Measurements from ENCODE around the gene LINGO4.
"Not testable (repeated sequence)": the region's sequence is repeated elsewhere in the genome, so short reads cannot be mapped to it uniquely, and the experiment has no call there.

The LINGO4 gene

DNA sequence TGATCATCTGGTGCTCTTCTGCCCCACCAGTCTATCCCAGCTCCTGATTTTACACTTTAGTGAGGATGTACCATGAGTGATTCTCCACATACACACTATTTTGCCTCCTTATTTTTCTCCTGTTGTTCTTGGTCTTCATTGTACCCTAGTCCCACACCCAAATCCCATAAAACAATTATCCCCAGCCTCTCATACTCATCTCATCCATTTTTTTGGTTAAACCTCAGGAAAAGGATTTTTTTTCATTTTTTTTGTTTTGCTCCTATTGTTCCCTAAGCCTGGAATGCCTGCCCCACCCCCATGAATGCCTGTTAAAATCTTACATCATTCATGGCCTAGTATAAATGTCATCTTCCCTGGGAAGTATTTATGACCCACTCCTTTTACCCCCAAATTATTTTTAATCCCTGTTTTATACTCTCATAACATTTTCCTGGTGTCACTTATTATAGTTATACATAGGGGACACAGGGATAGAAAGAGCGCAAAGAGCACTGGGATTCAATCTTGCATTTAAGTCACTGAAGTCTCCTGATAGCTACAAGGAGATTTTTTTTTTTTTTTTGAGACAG, 4.9 kb upstream of the LINGO4 start:
- DNase-seq, result no peak

DNA sequence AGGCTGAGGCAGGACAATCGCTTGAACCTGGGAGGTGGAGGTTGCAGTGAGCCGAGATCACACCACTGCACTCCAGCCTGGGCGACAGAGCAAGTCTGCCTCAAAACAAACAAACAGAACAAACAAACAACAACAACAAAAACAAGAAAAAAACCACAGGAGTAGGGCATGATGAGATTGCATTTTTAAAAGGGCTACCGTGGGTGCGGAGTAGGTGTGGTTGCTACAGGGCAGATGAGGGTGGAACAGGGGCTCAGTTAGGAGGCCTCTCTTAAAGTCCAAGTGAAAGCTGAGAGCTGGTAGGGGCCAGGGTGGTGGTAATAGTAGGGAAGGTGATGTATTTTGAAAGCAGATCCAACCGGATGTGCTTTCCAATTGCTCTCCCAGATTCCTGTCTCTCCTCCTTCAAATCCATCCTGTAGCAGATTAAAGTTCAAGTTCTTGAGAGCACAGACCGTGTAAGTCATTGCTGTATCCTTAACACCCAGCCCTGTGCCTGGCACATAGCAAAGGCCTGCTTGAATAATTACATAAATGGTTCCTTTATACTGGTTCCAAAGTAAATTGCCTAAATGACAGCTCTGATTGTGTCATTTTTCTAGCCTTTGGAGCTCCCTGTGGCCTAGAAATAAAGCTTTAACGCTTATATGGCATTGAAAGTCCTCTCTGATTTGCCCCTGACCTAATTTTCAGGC, 4.2 kb upstream of the LINGO4 start:
- no peak for DNase-seq

DNA sequence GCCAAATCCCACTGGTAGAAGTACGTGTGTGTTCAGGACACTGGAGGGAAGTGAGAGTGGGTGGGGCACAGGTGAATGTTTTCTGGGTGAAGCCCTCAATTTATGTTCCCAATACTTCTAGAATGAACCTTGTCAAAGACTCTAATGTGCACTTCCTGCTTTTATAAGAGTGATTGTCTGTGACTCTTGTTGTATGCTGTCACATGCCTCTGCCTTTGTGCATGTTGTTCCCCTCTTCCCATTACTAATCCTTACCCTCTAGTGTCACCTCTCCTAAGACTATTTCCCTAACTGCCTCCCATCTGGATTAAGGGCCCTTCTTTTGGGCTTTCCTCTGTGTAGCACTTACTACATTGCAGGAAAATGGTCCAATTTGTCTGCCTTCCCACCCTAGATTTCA, 2.5 kb upstream of the LINGO4 start:
- no peak for DNase-seq

DNA sequence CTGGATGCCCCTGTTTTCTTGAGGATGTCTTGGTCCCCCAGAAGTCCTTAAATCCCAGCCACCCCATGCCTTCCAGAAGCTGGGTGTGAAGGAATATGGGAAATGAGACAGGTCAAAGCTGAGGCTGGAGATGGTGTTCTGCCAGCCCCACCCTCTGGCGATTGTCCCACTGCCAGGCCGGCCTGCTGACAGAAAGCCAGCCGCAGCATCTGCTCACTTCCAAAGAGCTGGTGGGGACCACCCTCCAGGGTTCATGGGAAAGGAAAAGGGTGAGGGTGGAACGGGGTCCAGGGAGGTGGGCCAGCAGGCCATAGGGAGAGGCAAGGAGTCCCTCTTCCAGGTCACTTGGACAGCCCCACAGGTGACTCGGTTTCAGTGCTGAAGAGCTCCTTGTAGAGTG, 1.9 kb upstream of the LINGO4 start:
- DNase-seq, result no peak

GRCh38 chr1:151806170-151806569, 951 bp upstream of the LINGO4 start:
- DNase-seq, result no peak

GRCh38 chr1:151803915-151804314, 1.3 kb downstream of the LINGO4 start:
- no peak for DNase-seq

- no peak for DNase-seq
These were observed 2.1 kb downstream of the LINGO4 start for GRCh38 chr1:151803164-151803563.

DNA sequence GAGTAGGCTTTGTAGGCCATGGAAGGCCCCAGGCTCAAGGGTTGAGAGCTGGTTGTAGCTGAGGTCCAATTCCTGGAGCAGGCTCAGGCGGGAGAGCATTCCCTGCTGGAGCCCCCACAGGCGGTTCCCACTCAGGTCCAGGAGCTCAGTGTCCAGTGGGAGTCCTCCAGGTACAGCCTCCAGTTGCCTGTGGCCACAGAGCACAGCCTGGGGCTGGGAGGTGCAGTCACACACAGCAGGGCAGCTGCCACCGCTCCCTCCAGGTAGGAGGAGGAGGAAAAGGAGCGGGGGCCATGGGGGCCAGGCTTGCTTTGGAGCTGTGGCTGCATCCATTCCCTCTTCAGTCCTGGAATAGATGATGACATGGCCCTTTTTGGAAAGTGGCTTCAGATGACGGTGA, 2.8 kb downstream of the LINGO4 start:
- no peak for DNase-seq

DNA sequence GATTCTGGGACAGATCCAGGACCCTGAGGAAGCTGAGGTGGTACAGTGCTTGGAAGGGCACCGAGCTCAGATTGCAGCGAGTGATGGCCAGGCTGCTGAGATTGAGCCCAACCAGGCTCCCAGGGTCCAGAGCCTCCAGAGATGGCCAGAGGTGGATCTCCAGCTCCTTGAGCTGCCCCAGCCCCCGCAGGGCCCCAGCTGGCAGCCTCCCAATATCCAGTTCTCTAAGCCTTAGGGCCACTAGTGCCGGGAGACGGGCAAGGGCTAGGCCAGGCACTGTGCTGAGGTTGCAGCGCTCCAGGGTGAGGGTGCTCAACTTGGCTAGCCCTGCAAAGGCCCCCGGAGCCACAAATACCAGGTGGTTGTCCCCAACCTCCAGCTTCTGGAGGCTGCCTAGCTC, 3.4 kb downstream of the LINGO4 start:
- DNase-seq, result no peak

GRCh38 chr1:151801310-151801820, 3.9 kb downstream of the LINGO4 start:
- DNase-seq, result no peak

- no peak for DNase-seq
These were observed 4.4 kb downstream of the LINGO4 start for GRCh38 chr1:151800830-151801229.

DNA sequence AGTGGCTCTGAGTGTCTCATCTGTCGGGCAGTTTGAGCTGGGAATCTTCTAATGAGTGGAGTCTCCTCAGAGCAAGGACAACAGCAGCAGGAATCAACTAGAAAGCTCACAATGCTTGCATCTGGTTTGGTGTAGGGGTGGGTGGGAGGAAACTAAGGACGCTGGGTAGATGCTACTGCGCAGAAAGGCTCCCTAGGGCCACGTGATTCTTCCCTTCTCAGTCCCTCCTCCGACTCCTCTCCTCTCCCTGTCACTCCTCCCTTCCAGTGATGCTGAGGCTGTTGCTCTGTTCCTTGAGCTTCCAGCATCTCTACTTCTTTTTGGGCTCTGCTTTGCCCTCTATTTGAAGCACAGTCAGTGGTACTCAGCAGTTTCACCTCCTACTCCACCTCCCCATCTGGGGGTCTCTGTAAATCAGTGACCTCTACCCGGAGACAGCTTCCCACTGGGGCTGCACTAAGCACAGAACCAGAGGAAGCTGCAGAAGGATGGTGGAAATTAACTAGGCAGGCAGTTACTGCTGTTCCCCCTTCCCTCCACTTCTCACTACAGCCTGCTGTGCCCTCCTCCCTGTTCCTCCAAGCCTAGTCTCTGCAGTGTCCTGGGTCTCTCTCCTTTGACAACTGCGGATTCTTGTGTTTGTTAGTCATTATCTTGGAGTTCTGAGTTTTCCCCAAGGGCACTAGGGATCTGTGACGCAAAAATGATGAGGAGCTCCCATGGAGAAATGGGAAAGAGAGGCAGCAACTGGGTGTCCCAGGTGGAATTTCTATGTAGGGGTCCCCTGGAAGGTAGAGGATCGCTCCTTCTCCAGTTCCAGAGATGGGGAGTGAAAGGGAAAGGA, 5.8 kb downstream of the LINGO4 start:
- no peak for DNase-seq

DNA sequence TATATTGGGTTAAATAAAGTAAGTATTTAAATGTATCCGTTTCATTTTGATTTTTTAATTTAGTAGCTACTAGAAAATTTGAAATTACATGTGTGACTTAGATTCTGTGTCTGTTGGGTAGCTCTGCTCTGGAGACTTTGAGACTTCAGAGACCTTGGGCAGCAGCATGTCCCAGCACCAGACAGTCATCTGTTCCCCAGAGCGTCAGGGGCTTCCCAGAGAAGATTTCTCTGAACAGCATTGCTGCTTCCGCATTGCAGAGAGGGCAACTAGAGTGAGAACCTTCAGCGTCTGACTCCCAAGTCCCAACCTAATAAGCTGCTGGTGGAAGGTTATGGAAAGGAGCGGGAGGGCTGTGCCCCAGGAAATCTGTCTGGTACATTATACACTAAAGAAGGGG, 6.6 kb downstream of the LINGO4 start:
- DNase-seq, result no peak

DNA sequence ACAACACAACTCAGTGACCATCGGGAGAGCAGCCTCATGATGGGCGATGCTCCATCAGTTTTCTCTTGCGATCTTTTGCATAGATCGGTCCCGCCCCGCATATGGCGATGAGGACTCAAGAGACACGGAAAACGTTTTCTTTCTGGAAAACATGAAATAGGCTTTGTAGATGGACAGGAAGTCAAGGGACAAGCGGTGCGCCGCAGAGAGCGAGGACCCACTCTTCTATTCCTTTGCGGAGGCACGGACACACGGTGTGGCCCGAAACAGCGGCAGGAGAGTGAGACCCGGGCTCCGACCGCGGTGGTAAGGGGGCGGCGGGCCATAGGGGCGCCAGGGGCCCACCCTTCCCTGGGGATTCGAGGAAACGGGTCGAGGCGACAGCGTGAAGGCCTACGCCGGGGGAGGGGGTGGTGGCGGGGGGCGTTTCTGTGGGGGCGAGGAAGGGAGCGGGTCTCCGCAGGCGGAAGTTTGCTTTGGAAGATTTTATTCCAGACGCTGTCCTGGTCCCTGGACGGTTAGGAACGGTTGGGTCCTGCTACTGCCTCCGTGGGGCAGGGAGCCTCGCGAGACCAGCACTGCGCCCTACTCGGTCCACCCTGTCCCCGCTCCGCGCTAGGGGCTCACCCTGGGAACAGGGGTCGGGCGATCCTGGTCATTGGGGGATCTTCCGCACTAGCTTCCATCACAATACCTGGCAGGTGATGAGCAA, 14.1 kb downstream of the LINGO4 start:
- DNase-seq, result no peak

DNA sequence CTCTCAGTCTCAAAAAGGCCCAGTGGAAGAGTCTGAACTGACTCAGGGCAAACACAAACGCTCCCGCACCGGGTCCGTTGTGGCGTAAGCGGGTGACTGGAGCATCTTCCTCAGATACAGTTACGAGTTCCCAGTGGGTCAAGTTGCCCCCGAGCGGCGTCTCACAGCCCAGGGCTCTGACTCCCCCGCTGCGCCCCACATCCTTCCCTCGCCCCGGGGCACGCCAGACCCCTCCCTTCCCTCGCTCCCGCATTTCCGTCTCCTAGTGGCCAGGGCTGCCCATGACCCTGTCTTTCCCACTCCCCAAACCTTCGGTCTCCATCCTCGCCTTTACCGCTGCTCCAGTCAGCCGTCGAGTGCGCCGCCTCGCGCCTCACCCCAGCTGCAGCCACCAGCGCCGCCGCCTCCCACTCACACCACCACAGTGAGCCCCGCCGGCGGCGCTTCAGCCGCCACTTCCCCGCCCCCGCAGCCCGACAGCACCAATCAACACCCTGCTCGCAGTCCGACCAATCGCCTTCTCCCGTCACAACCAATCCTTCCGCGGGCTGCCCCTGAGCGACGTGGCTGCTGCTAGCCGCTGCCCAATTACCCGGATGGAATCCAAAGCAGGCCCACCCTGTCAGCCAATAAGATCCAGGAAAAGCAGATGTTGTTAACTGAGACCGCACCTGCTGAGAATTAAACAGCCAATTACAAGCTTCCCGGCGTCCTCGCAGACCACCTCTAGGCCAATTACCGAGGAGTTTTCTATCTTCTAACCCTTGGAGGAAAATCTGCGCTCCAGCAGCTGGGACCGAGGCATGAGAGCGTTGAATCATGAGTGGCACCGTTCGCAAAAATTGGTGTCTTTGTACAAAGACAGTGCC, 14.9 kb downstream of the LINGO4 start, which contains the start of gene TDRKH:
Gene TDRKH, minus strand, starts transcription at position 430 of the 869 bp plus-strand sequence. CDS start 7,478 bp downstream, outside the sequence.
- peak; percentile 99 for DNase-seq

GRCh38 chr1:151787689-151788088, 17.5 kb downstream of the LINGO4 start:
- DNase-seq, result no peak

DNA sequence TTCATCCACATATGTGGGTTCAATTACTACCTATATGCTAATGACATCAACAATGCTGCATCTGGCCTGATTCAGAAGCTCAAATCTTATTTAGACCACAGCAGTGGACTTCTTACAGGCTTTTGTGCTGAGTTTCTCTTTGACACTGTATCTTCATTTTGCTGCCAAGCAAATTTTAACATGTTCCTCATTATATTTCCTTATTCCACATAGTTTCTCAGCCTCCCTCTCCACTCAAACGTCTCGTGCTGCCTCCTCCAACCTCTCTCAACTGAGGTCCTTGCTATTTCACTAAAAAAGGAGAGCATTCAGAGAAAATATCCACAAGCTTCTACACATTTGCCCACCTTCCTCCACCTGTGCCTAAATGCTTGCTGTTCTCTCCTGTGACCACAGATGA, 21.4 kb downstream of the LINGO4 start:
- no peak for DNase-seq

DNA sequence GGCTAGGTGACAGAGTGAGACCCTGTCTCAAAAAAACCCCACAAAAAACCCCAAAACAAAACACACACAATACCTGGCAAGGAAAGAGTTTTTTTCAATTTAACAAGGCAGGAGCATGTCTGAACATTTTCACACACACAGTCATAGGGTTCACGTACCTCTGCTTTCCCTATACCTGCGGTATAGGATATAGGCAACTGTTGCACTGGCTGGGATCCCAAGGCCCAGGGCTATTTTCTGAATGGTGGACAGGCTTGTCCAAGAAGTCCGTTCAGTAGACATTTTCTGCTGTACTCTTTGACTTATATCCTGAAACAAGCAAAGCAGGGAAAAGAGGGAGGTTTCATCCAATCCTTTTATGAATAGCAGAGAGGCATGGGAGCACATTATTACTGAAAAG, 22.5 kb downstream of the LINGO4 start:
- DNase-seq, result no peak

DNA sequence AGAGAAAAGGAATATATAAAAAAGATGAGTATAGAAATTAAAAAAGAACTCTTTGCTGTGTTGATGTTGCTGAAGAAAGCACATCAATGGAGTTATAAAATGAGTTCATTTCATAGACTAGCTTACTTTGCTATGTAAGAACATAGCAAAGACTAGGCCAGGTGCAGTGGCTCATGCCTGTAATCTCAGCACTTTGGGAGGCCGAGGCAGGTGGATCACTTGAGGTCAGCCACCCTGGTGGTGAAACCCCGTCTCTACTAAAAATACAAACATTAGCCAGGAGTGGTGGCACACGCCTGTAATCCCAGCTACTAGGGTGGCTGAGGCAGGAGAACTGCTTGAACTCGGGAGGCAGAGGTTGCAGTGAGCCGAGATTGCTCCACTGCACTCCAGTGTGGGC, 23.2 kb downstream of the LINGO4 start:
- DNase-seq, result not testable (repeated sequence)

- not testable (repeated sequence) for DNase-seq
These were observed 24.5 kb downstream of the LINGO4 start for GRCh38 chr1:151780736-151781135.

DNA sequence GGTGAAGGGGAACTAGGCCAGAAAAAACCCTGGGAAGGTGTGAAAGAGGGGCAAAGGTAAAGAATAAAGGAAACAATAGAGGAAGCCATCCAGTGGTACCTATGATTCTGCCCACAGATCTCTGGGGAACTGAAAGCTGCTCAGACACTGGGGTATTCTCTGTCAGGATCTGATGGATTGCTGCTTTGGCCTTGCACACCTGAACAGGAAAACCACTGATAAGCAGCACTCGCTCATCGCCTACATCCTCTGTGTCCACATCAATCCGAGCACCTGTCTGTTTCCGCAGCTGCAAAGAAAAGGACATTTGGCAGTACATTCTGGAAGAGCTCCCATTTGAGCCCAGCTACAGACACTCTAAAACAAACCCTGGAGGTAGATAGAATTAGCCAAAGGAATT, 25.4 kb downstream of the LINGO4 start:
- DNase-seq, result no peak

DNA sequence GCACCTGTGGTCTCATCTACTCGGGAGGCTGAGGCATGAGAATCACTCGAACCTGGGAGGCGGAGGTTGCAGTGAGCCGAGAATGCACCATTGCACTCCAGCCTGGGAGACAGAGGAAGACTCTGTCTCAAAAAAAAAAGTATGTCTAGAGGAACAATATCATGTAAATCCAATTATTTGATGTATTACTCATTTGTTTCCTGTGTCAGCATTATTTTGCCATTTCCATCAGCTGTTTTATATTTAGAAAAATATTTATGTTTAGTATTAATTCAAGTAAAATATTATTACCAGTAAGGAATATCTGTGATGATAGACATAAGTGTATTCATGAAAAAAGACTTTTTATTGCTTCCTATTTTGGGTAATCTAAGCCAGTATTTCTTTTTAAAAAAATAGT, 27.9 kb downstream of the LINGO4 start:
- DNase-seq, result no peak
